Measurements from ENCODE around the gene NTN4.
"Not testable (repeated sequence)": the region's sequence is repeated elsewhere in the genome, so short reads cannot be mapped to it uniquely, and the experiment has no call there.

The NTN4 gene

GRCh38 chr12:95760371-95760770, 30.2 kb downstream of the NTN4 start:
- no peak overlapping the region for H3K27ac ChIP-seq
- no peak for TF ChIP-seq CTCF (conservative IDR thresholded peaks at IDR 0.05)

GRCh38 chr12:95759718-95760117, 30.8 kb downstream of the NTN4 start:
- no peak overlapping the region for H3K27ac ChIP-seq
- TF ChIP-seq CTCF (conservative IDR thresholded peaks at IDR 0.05), result no peak

GRCh38 chr12:95759039-95759438, 31.5 kb downstream of the NTN4 start:
- no peak for TF ChIP-seq CTCF (conservative IDR thresholded peaks at IDR 0.05)

GRCh38 chr12:95756362-95756761, 34.2 kb downstream of the NTN4 start:
- no peak for TF ChIP-seq CTCF (conservative IDR thresholded peaks at IDR 0.05)
- H3K27ac ChIP-seq, result no peak overlapping the region

More at GRCh38 chr12:95759039-95759438, 31.5 kb downstream of the NTN4 start:
- H3K27ac ChIP-seq, result no peak overlapping the region

- no peak overlapping the region for H3K27ac ChIP-seq
- no peak for TF ChIP-seq CTCF (conservative IDR thresholded peaks at IDR 0.05)
Observed at GRCh38 chr12:95755261-95755865, 35.2 kb downstream of the NTN4 start.

GRCh38 chr12:95746062-95746461, 44.5 kb downstream of the NTN4 start:
- not testable (repeated sequence) for H3K27ac ChIP-seq

GRCh38 chr12:95742586-95742985, 48.0 kb downstream of the NTN4 start:
- peak overlapping the region; percentile 43 for H3K27ac ChIP-seq
- no peak for TF ChIP-seq CTCF (conservative IDR thresholded peaks at IDR 0.05)

- H3K27ac ChIP-seq, result no peak overlapping the region
- TF ChIP-seq CTCF (conservative IDR thresholded peaks at IDR 0.05), result no peak
Observed at GRCh38 chr12:95741635-95742034, 48.9 kb downstream of the NTN4 start.
